SH-SY5Y (cell line): ENCODE data around the gene RNF167.

ENCODE experiments used
- GATA2 ChIP-seq: IDR thresholded peaks from 2 replicates; pipeline ENCODE4 v1.6.1; 2011; ENCODE audit warnings: mild to moderate bottlenecking, low read depth, low read length
- GATA3 ChIP-seq: IDR thresholded peaks from 2 replicates; pipeline ENCODE4 v1.6.1; 2011; ENCODE audit warnings: low read depth, mild to moderate bottlenecking, low read length, moderate library complexity

The RNF167 gene

DNA sequence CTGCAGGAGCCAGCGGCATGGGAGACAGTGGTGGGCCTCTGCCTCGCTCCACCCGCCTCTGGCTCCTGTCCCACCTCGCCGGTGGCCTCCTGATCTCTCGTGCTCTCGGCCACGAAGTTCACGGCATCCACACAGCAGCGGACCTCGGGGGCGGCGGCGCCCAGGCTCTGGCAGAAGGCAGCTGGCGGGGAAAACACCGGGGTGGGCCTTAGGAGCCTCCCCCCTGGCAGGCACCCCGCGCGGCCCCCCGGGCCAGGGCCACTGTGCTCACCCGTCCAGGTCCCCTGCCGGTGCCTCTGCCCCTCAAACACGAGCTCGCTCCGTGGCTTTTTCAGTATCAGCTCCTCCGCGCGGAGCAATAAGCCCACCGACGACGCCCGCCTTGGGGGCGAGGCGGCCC lies 41.1 kb upstream of the RNF167 start:
- TF ChIP-seq GATA3: no peak
- no peak for TF ChIP-seq GATA2

DNA sequence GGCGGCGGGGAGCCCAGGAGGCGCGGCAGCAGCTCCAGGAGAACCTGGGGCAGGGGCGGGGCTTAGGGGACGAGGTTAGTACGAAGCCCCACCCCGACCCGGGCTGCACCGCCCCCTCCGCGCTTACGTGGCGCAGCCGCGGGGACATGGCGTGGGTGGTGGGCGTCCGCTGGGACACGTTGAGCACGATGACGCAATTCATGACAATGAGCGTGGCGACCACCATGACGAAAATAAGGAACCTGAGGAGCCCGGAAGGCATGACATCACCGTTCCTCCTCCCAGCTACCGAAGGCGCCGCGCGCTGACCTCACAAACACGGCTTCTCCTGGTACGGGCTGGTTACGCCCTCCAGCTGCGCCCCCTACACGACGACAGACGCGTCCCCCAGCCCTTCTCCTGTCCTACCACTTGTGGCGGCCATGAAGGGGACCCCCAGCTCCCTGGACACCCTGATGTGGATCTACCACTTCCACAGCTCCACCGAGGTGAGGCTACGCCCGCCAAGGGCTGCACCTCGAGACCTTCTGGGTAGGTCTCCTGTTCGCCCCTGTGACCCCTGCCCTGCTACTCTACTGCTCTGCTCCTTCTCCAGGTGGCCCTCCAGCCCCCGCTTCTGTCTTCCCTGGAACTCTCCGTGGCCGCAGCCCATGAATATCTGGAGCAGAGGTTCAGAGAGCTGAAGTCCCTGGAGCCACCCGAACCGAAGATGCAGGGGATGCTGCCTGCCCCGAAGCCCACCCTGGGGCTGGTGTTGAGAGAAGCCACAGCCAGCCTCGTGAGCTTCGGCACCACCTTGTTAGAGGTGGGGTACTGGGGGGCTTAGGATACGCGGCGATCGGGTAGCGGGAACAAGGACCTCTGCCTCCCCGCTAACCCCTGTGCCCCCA lies 40.5 kb upstream of the RNF167 start, which contains the start of gene C17orf107:
TSS of gene C17orf107 (plus strand) at position 196 of the 890 bp plus-strand sequence. CDS start at position 423, 227 bp downstream.
- no peak for TF ChIP-seq GATA2
- TF ChIP-seq GATA3: no peak

DNA sequence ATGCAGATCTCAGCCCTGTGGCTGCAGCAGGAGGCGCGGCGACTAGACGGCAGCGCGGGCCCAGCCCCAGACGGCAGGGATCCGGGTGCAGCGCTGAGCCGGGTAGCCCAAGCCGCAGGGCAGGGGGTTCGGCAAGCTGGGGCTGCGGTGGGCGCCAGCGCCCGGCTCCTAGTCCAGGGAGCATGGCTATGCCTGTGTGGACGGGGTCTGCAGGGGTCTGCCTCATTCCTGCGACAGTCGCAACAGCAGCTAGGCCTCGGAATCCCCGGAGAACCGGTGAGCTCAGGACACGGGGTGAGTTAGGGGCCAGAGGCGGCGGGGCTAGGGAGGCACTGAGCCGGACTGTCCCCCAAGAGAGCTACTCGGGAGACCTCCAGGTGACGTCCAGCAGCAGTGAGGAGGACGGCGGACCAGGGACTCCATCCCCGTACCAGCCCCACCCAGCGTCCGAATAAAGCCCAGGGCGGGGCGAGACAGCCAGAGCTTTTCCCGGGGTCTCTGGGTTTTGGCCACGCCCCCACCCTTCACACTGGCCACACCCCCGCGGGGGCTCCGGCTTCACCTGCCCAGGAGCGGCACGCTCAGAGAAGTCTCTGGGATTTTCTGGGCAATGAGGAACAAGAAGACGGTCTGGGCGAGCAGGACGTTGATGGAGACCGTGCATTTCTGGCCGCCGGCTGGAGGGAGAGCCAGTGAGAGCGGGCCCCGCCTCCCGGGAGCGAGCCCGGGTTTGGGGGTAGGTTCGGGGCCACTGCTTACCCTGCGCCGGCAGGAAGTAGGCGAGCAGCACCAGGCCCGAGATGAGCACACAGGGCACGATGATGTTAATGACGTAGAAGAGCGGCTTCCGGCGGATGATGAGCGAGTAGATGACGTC lies 39.6 kb upstream of the RNF167 start:
- TF ChIP-seq GATA3 (no peak), GATA2 (no peak)

DNA sequence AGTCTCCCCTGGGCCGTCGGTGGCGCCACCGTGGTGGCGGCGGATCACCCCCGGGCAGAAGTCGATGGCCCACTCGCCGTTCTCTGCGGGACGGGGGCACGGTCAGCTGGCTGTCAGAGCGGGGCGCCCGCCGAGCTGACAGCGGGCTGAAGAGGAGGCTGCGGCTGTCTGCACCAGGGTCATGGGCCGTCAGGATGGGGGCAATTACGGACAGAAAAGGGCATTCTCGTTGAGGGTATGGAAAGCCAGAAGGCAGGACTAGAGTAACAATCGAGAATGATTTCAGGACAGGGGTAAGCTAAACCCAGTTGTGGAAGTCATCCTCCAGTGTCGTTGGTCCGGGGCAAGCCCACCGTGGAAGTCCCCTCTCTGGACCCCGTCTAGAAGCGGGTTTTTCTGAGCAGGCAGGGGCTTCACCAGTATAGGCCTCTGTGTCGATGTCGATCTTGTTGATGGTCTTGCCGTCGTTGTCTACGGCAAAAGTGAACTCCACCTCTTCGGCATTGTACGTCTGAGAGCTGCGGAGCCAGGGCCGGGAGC lies 38.9 kb upstream of the RNF167 start:
- TF ChIP-seq GATA3 (no peak), GATA2 (no peak)

DNA sequence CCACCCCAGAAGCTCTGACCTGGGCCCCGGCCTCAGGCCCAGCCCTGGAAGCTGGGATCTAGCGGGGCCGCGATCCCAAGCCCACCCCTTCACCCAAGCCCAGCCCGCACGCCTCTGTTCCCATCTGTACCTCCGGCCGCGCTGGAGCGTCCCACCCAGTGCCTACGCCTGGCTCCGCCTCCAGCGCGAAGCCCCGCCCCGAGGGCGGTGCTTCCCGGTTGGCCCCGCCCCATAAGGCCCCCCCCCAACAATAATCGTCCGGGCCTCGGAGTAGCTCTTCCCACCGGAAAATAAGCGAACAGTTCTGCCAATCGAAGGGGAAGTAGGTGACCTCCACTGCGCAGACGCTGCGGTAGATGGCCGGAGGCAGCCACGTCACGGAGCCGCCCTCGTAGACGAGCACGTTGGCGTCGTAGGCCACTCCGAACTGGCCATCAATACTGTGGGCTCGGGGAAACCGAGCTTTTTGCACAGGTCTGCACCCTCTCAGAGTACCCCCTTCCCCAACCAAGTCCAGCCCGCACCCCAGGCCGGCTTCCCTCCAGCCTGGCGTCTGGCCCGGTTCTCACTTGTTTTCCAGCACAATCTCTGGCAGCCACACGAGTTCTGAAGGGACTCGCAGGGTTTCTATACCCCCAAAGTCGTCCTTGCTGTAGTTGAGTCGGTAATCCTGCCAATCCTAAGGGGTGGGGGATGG lies 38.3 kb upstream of the RNF167 start:
- no peak for TF ChIP-seq GATA3
- TF ChIP-seq GATA2: no peak

DNA sequence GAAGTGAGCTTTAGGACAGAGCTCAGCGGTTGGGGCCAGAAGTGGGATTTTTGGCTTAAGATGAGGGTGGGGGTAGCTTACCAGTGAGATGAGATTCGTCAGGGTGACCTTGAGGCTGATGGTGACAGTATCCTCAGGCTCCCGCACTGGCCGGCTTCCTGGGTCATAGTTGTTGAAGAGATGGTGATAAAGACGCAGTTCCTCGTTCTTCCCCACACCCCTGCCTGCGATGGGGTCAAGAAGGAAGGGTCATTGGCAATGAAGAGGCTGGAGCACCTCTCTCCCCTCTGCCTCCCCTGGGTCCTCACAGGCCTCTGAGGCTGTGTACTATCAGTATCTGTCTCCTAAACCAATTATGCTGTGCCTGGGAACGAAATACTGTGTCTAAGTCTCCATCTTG lies 37.5 kb upstream of the RNF167 start:
- TF ChIP-seq GATA2 (no peak), GATA3 (no peak)

DNA sequence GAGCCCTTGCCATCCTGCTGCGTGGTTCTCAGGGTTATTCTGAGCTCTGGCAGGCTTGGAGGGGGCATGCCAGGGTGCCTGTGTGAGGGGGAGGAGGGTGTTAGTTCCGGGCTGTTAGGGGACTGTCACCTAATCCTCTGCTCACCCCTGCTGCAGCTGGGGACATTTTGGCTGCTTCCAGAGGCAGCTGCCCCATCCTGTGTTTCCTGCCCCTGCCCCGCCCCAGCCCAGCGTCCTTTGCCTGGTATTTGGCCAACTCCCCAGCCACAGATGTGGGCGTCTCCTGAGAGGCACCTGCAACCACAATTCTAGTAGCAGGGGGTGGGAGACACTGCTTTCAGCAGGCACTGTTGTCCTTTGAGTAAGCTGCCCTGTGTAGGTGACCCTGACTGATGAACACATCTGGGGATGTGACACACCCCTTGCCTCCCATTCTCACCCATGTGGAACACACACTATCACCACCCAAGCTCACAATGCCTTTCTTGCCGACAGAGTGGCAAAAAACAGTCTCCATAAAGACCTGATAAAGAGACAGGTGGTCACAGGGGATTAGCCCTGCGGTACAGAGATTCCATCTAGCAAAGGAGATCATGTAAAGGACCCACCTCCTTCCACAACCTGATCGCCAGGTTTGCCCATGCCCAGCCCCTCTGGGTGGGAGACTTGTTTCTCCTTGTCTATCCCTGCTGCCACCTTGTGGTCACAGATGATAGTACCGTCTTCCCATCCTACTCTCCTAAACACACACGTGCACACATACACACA lies 36.8 kb upstream of the RNF167 start, which contains the start of gene CHRNE:
TSS of gene CHRNE (minus strand) at position 48 of the 768 bp plus-strand sequence. CDS start at position 13, 35 bp downstream.
- TF ChIP-seq GATA3 (no peak), GATA2 (no peak)

DNA sequence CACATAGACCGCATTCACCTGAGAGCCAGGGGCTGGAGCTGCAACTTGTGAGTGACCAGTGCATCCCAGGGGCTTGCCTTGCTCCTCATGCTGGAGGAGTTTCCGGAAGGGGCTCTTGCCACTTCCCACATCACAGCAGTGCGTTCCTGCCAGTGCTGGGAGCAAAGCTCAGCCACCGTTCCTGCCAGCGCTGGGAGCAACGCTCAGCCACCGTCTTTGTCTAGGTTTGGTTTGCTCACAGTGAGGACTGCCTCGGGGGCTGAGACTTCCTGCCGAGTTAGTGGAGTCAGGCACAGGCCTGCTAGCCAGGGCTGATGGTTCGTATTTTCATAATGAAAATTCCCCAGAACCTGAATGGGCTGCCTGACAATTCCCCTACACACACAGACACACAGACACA lies 31.8 kb upstream of the RNF167 start:
- TF ChIP-seq GATA2: no peak
- TF ChIP-seq GATA3: no peak

DNA sequence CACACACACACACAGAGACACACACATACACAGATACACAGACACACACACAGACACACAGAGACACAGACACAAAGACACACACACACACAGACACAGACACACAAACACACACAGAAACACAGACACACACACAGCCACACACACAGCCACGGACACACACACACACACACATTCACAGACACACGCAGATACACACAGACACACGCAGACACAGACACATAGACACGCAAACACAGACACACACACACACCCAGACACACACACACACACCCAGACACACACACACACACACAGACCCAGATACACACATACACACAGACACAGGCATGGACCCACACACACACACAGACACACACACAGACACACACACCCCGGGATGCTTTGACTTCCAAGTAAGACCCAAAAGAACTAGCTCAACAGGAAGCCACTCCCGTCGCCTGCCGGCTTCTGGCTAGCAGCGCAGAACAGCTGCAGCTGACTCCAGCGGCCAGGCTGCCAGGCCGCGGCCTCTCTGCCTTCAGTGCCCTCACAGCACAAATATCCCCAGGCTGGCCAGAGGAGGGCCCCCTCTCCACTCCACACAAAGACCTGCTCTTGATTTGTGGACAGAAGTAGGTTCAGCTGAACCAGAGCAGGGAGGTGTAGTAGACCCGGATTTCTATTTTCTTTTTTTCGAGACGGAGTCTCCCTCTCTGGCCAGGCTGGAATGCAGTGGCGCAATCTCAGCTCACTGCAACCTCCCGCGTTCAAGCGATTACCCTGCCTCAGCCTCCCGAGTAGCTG lies 31.2 kb upstream of the RNF167 start:
- TF ChIP-seq GATA2 (no peak), GATA3 (no peak)

DNA sequence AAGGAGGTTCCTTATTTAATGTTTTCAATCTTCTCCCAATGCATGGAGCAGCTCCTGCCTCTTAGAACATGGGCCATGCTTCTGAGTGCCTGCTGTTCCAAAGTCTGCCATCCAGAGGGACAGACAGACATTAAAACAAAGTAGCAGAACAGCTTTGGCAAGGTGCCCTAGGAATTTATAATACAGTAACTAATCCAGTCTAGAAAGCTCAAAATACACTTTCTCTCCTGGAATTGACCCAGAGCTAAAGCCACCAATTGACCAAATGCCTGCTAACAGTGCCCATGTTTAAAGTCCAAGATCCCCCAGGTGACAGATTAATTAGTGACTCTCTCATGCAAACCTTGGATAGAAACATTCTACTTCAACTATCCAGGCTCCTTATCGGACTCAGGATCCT lies 26.1 kb upstream of the RNF167 start:
- TF ChIP-seq GATA3 (no peak), GATA2 (no peak)

DNA sequence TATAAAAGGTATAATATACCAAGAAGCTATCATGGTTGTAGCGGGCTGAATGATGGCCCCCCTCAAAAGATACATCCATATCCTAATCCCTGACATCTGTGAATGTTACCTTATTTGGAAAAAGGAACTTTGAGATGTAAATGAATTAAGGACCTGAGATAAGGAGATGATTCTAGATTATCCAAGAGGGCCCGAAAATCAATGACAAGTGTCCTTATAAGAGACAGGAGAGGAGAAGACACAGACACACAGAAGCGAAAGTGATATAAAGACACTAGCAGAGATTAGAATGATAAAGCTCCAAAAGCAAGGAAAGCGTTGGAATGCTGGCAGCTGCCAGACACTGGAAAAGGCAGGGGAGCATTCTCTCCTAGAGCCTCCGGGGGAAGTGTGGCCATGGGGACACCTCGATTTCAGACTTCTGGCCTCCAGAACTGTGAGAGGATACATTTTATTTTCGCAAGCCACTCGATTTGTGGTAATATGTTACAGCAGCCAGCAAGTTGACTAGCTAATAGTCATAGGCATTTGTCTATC lies 20.5 kb upstream of the RNF167 start:
- TF ChIP-seq GATA2: peak; percentile 78
- no peak for TF ChIP-seq GATA3

DNA sequence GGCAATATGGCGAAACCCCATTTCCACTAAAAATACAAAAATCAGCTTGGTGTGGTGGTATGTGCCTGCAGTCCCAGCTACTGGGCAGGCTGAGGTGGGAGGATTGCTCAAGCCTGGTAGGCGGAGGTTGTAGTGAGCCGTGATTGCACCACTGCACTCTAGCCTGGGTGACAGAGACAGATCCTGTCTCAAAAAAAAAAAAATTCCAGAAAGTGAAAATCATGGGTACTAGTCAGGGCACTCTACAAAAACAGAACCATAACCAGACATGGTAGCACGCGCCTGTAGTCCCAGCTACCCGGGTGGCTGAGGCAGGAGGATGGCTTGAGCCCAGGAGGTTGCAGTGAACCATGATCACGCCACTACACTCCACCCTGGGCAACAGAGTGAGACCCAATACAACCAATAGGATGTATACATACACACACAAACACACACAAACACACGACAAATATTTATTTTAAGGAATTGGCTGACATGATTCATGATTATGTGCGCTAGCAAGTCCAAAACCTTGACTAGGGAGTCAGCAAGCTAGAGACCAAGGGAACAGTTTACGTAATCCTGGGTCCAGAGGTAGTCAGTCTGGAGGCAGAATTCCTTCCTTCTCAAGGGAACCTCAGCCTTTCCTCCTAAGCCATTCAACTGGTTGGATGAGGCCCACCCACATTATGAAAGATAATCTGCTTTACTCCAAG lies 19.6 kb upstream of the RNF167 start:
- TF ChIP-seq GATA3 (no peak), GATA2 (no peak)
